ENCODE data around the gene FAM53B.
A peak's percentile ranks its signal among the peaks of the same experiment; 100 is the strongest.

Gene FAM53B

GRCh38 chr10:124636271-124636995, 107.7 kb downstream of the FAM53B start:
- H3K27ac ChIP-seq (ENCODE audit: low read length, poor library complexity, severe bottlenecking) = no peak overlapping the region
- no peak overlapping the region for H3K4ac ChIP-seq (ENCODE audit: low read depth in 1 of 2, low read length in 2 of 2)
- no peak overlapping the region for H3K18ac ChIP-seq (ENCODE audit: low read depth in 1 of 2, low read length in 2 of 2)
- no peak overlapping the region for H2BK5ac ChIP-seq (ENCODE audit: low read depth, low read length, poor library complexity, severe bottlenecking)
- H3K4me2 ChIP-seq (ENCODE audit: low read length, poor library complexity, severe bottlenecking) = no peak overlapping the region
- no peak overlapping the region for H2BK12ac ChIP-seq (ENCODE audit: low read length in 2 of 2)
- 93% methylated on average over 19 of the region's 19 CpGs for WGBS
- peaks cover 49% of the 10 kb centered on the region for H3K79me1 ChIP-seq (replicated peaks; ENCODE audit: low read length, poor library complexity, severe bottlenecking)
- H3K27me3 ChIP-seq (ENCODE audit: control insufficient read depth in 1 of 2, insufficient read depth in 1 of 2, low read length in 2 of 2) = no peaks in the 10 kb centered on the region
- H4K8ac ChIP-seq (ENCODE audit: low read length) = no peak overlapping the region
- H4K91ac ChIP-seq (ENCODE audit: low read length) = no peak overlapping the region
- H3K4me1 ChIP-seq (ENCODE audit: control insufficient read depth, insufficient read depth, low read depth, low read length) = peaks cover 7% of the 10 kb centered on the region
- H3K14ac ChIP-seq (ENCODE audit: low read length in 2 of 2) = peak overlapping the region in 1 of 2 experiments; percentile 66
- H2BK120ac ChIP-seq (ENCODE audit: low read depth, low read length) = no peak overlapping the region
- no peak overlapping the region for H3K9ac ChIP-seq (ENCODE audit: low read length)
- no peaks in the 10 kb centered on the region for H3K9me3 ChIP-seq (ENCODE audit: control insufficient read depth, low read length)
- H2BK15ac ChIP-seq (ENCODE audit: low read depth, poor library complexity, severe bottlenecking) = no peak overlapping the region
- no peak overlapping the region for H2AFZ ChIP-seq (ENCODE audit: low read depth, low read length)
- no peak overlapping the region for H3K23ac ChIP-seq (ENCODE audit: low read length in 2 of 2)
- H2AK5ac ChIP-seq (ENCODE audit: low read length, severe bottlenecking) = no peak overlapping the region
- no peak overlapping the region for H3K4me3 ChIP-seq (ENCODE audit: insufficient read depth in 1 of 2, low read depth in 1 of 2, low read length in 2 of 2)
- no peak for DNase-seq
- peaks cover 0 to 17% of the 10 kb centered on the region in 2 experiments for H3K36me3 ChIP-seq (ENCODE audit: control insufficient read depth in 1 of 2, insufficient read depth in 2 of 2, low read depth in 1 of 2, low read length in 2 of 2)

GRCh38 chr10:124632566-124632965, 111.6 kb downstream of the FAM53B start:
- Histone ChIP-seq H3K36me3 (ENCODE audit: control insufficient read depth in 1 of 2, insufficient read depth in 2 of 2, low read depth in 1 of 2, low read length in 2 of 2) (peaks cover 0 to 13% of the 10 kb centered on the region in 2 experiments), H3K14ac (ENCODE audit: low read length in 2 of 2) (no peak overlapping the region), H3K9ac (ENCODE audit: low read length) (no peak overlapping the region), H3K27ac (ENCODE audit: low read length, poor library complexity, severe bottlenecking) (no peak overlapping the region), H3K18ac (ENCODE audit: low read depth in 1 of 2, low read length in 2 of 2) (no peak overlapping the region), H2BK15ac (ENCODE audit: low read depth, poor library complexity, severe bottlenecking) (no peak overlapping the region), H2BK5ac (ENCODE audit: low read depth, low read length, poor library complexity, severe bottlenecking) (no peak overlapping the region), H3K79me1 (replicated peaks; ENCODE audit: low read length, poor library complexity, severe bottlenecking) (peaks cover 41% of the 10 kb centered on the region), H3K4ac (ENCODE audit: low read depth in 1 of 2, low read length in 2 of 2) (no peak overlapping the region), H2BK12ac (ENCODE audit: low read length in 2 of 2) (no peak overlapping the region), H4K8ac (ENCODE audit: low read length) (no peak overlapping the region), H3K9me3 (ENCODE audit: control insufficient read depth, low read length) (no peaks in the 10 kb centered on the region), H3K27me3 (ENCODE audit: control insufficient read depth in 1 of 2, insufficient read depth in 1 of 2, low read length in 2 of 2) (no peaks in the 10 kb centered on the region), H3K4me2 (ENCODE audit: low read length, poor library complexity, severe bottlenecking) (no peak overlapping the region), H3K23ac (ENCODE audit: low read length in 2 of 2) (no peak overlapping the region), H2AFZ (ENCODE audit: low read depth, low read length) (no peak overlapping the region), H3K4me1 (ENCODE audit: control insufficient read depth, insufficient read depth, low read depth, low read length) (peaks cover 7% of the 10 kb centered on the region), H4K91ac (ENCODE audit: low read length) (no peak overlapping the region), H3K4me3 (ENCODE audit: insufficient read depth in 1 of 2, low read depth in 1 of 2, low read length in 2 of 2) (no peak overlapping the region), H2AK5ac (ENCODE audit: low read length, severe bottlenecking) (no peak overlapping the region), H2BK120ac (ENCODE audit: low read depth, low read length) (no peak overlapping the region)
- DNase-seq = no peak
- WGBS = 96% methylated on average over 10 of the region's 10 CpGs

- Histone ChIP-seq H3K4me3 (ENCODE audit: insufficient read depth in 1 of 2, low read depth in 1 of 2, low read length in 2 of 2) (no peak overlapping the region), H3K79me1 (replicated peaks; ENCODE audit: low read length, poor library complexity, severe bottlenecking) (peaks cover 39% of the 10 kb centered on the region), H2AK5ac (ENCODE audit: low read length, severe bottlenecking) (no peak overlapping the region), H3K4me1 (ENCODE audit: control insufficient read depth, insufficient read depth, low read depth, low read length) (peaks cover 7% of the 10 kb centered on the region), H3K9ac (ENCODE audit: low read length) (no peak overlapping the region), H3K4me2 (ENCODE audit: low read length, poor library complexity, severe bottlenecking) (no peak overlapping the region), H4K91ac (ENCODE audit: low read length) (no peak overlapping the region), H3K23ac (ENCODE audit: low read length in 2 of 2) (peak overlapping the region in 1 of 2 experiments; percentile 5), H2AFZ (ENCODE audit: low read depth, low read length) (no peak overlapping the region), H3K4ac (ENCODE audit: low read depth in 1 of 2, low read length in 2 of 2) (no peak overlapping the region), H3K36me3 (ENCODE audit: control insufficient read depth in 1 of 2, insufficient read depth in 2 of 2, low read depth in 1 of 2, low read length in 2 of 2) (peaks cover 0 to 10% of the 10 kb centered on the region in 2 experiments), H3K9me3 (ENCODE audit: control insufficient read depth, low read length) (no peaks in the 10 kb centered on the region), H3K27ac (ENCODE audit: low read length, poor library complexity, severe bottlenecking) (no peak overlapping the region), H3K14ac (ENCODE audit: low read length in 2 of 2) (no peak overlapping the region), H2BK12ac (ENCODE audit: low read length in 2 of 2) (no peak overlapping the region), H3K27me3 (ENCODE audit: control insufficient read depth in 1 of 2, insufficient read depth in 1 of 2, low read length in 2 of 2) (no peaks in the 10 kb centered on the region), H4K8ac (ENCODE audit: low read length) (no peak overlapping the region), H2BK5ac (ENCODE audit: low read depth, low read length, poor library complexity, severe bottlenecking) (no peak overlapping the region), H3K18ac (ENCODE audit: low read depth in 1 of 2, low read length in 2 of 2) (no peak overlapping the region), H2BK15ac (ENCODE audit: low read depth, poor library complexity, severe bottlenecking) (no peak overlapping the region), H2BK120ac (ENCODE audit: low read depth, low read length) (no peak overlapping the region)
- WGBS = 93% methylated on average over 19 of the region's 19 CpGs
- no peak for DNase-seq
Measured at GRCh38 chr10:124632064-124632531, 112.1 kb downstream of the FAM53B start.

DNA sequence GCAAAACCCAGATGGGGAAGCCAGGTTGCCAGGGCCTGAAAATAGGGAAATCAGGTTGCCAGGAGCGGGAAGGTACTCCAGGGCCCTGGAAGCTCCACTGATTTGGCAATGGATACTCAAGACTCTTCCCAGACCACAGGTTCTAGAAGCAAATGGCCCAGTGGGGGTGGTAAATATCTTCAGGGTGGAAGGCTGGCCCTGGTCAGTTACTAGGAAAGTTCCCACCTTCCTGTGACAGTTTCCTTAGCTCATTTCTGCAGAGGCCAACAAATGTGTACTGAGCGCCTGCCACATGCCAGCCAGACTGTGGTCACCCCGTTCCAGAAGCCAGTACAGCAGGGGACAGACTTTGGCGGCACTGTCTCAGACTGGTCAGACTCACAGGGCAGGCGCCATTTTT, 113.6 kb downstream of the FAM53B start:
- Histone ChIP-seq H2AK5ac (ENCODE audit: low read length, severe bottlenecking) (no peak overlapping the region), H3K4me3 (ENCODE audit: insufficient read depth in 1 of 2, low read depth in 1 of 2, low read length in 2 of 2) (no peak overlapping the region), H3K9ac (ENCODE audit: low read length) (no peak overlapping the region), H3K79me1 (replicated peaks; ENCODE audit: low read length, poor library complexity, severe bottlenecking) (peaks cover 38% of the 10 kb centered on the region), H2BK120ac (ENCODE audit: low read depth, low read length) (no peak overlapping the region), H3K4ac (ENCODE audit: low read depth in 1 of 2, low read length in 2 of 2) (no peak overlapping the region), H3K4me2 (ENCODE audit: low read length, poor library complexity, severe bottlenecking) (no peak overlapping the region), H2BK15ac (ENCODE audit: low read depth, poor library complexity, severe bottlenecking) (no peak overlapping the region), H3K4me1 (ENCODE audit: control insufficient read depth, insufficient read depth, low read depth, low read length) (peaks cover 10% of the 10 kb centered on the region), H3K27me3 (ENCODE audit: control insufficient read depth in 1 of 2, insufficient read depth in 1 of 2, low read length in 2 of 2) (no peaks in the 10 kb centered on the region), H4K8ac (ENCODE audit: low read length) (no peak overlapping the region), H2BK5ac (ENCODE audit: low read depth, low read length, poor library complexity, severe bottlenecking) (no peak overlapping the region), H3K36me3 (ENCODE audit: control insufficient read depth in 1 of 2, insufficient read depth in 2 of 2, low read depth in 1 of 2, low read length in 2 of 2) (peaks cover 0 to 5% of the 10 kb centered on the region in 2 experiments), H3K18ac (ENCODE audit: low read depth in 1 of 2, low read length in 2 of 2) (no peak overlapping the region), H2BK12ac (ENCODE audit: low read length in 2 of 2) (no peak overlapping the region), H3K14ac (ENCODE audit: low read length in 2 of 2) (no peak overlapping the region), H3K9me3 (ENCODE audit: control insufficient read depth, low read length) (no peaks in the 10 kb centered on the region), H3K23ac (ENCODE audit: low read length in 2 of 2) (no peak overlapping the region), H3K27ac (ENCODE audit: low read length, poor library complexity, severe bottlenecking) (no peak overlapping the region), H4K91ac (ENCODE audit: low read length) (peak overlapping the region; percentile 32), H2AFZ (ENCODE audit: low read depth, low read length) (no peak overlapping the region)
- 98% methylated on average over 5 of the region's 5 CpGs for WGBS
- no peak for DNase-seq
